Measurements from ENCODE around the gene PLCL1. TPM values are rescaled to one million over a fixed set of nuclear protein-coding genes. Genes with fewer than 3 reads are reported as not detected.

The PLCL1 gene
- total and polyA plus RNA-seq, 12 donors: 17.3 to 131 (median 102) TPM

GRCh38 chr2:197889041-197889440, 84.6 kb downstream of the PLCL1 start:
- no peak for DNase-seq
- WGBS, 2 donors: 36 to 47% methylated on average over 2 of the region's 2 CpGs
- peak overlapping the region in 7 of 10 donors; percentile 3 to 60 (median 29) for H3K27ac ChIP-seq
- no peak overlapping the region for H3K4me3 ChIP-seq
- H3K27me3 ChIP-seq: no peaks in the 10 kb centered on the region
- H3K9me3 ChIP-seq: no peaks in the 10 kb centered on the region
- H3K4me1 ChIP-seq: peaks cover 0 to 62% (median 31%) of the 10 kb centered on the region in 9 donors
- no peaks in the 10 kb centered on the region for H3K36me3 ChIP-seq
- peak in 2 of 8 donors; percentile 52 to 67 for ATAC-seq
- no peak for TF ChIP-seq CTCF (IDR thresholded peaks at IDR 0.05)
- intact Hi-C loops (cut with DNase I): loop anchor here in 2 of 10 donors (5.0 to 10.0 kb wide), 2 partner anchors 77 to 84 kb away; partner anchors contain the start of gene PLCL1 (in 1 of the 2)

- H3K4me3 ChIP-seq: no peak overlapping the region
- no peaks in the 10 kb centered on the region for H3K27me3 ChIP-seq
- H3K4me1 ChIP-seq: peaks cover 0 to 64% (median 36%) of the 10 kb centered on the region in 9 donors
- intact Hi-C loops (cut with DNase I): loop anchor here in 2 of 10 donors (10.0 kb wide), 2 partner anchors 85 to 235 kb away; partner anchors contain the start of gene PLCL1 (in 1 of the 2)
- DNase-seq (no peak), ATAC-seq (no peak)
- TF ChIP-seq CTCF (IDR thresholded peaks at IDR 0.05): no peak
- peak overlapping the region in 4 of 10 donors; percentile 28 to 60 (median 28) for H3K27ac ChIP-seq
- no peaks in the 10 kb centered on the region for H3K9me3 ChIP-seq
- WGBS, 2 donors: 13 to 23% methylated on average over 1 of the region's 1 CpG
- H3K36me3 ChIP-seq: no peaks in the 10 kb centered on the region
Measured at GRCh38 chr2:197890168-197890567, 85.8 kb downstream of the PLCL1 start.

- DNase-seq (no peak), ATAC-seq (no peak)
- H3K9me3 ChIP-seq: no peaks in the 10 kb centered on the region
- intact Hi-C loops (cut with DNase I): loop anchor here in 2 of 10 donors (10.0 kb wide), 2 partner anchors 87 to 233 kb away; partner anchors contain the start of gene PLCL1 (in 1 of the 2)
- no peak overlapping the region for H3K4me3 ChIP-seq
- peaks cover 0 to 6% (median 0%) of the 10 kb centered on the region in 7 donors for H3K27me3 ChIP-seq
- H3K4me1 ChIP-seq: peaks cover 0 to 65% (median 46%) of the 10 kb centered on the region in 9 donors
- no peaks in the 10 kb centered on the region for H3K36me3 ChIP-seq
- no peak for TF ChIP-seq CTCF (IDR thresholded peaks at IDR 0.05)
- 59 to 68% methylated on average over 7 of the region's 7 CpGs for WGBS, 2 donors
- peak overlapping the region in 6 of 10 donors; percentile 10 to 83 (median 31) for H3K27ac ChIP-seq
Measured at GRCh38 chr2:197891897-197892442, 87.6 kb downstream of the PLCL1 start.

- Histone ChIP-seq H3K36me3 (no peaks in the 10 kb centered on the region), H3K4me1 (peaks cover 0 to 78% (median 47%) of the 10 kb centered on the region in 9 donors), H3K27me3 (peaks cover 0 to 12% (median 0%) of the 10 kb centered on the region in 7 donors), H3K4me3 (peak overlapping the region in 5 of 10 donors; percentile 3 to 31 (median 26)), H3K27ac (peak overlapping the region; percentile 46 to 83 (median 71)), H3K9me3 (no peaks in the 10 kb centered on the region)
- ATAC-seq (peak; percentile 79 to 95 (median 90)), DNase-seq (peak; percentile 32 to 49)
- TF ChIP-seq CTCF (IDR thresholded peaks at IDR 0.05): no peak
- WGBS, 2 donors: 37 to 49% methylated on average over 6 of the region's 6 CpGs
- intact Hi-C loops (cut with DNase I): loop anchor here in 2 of 10 donors (10.0 kb wide), 2 partner anchors 89 to 231 kb away; partner anchors contain the start of gene PLCL1 (in 1 of the 2)
Measured at GRCh38 chr2:197893403-197894177, 89.2 kb downstream of the PLCL1 start.
